ENCODE measurements around the gene IL10RB.

DNA sequence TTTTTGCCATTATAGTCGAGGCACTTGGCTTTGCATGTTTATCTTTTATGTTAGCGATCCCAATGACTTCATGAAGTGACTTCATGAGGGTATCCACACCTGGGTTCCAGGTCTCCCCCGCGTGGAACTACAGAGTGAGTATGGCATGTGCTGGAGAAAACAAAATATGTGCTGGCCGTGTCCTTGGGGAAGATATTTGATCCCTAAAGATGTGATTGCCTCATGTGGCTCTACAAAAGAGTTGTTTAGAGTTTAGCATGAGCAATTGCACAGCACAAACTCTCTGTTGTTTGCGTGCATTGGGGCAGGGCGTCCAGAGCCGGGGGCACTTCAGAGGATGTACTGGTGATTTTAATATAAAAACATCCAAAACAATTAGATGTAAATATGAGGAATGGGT lies 4.8 kb downstream of the IL10RB start:
- TF ChIP-seq, protein P1, sequence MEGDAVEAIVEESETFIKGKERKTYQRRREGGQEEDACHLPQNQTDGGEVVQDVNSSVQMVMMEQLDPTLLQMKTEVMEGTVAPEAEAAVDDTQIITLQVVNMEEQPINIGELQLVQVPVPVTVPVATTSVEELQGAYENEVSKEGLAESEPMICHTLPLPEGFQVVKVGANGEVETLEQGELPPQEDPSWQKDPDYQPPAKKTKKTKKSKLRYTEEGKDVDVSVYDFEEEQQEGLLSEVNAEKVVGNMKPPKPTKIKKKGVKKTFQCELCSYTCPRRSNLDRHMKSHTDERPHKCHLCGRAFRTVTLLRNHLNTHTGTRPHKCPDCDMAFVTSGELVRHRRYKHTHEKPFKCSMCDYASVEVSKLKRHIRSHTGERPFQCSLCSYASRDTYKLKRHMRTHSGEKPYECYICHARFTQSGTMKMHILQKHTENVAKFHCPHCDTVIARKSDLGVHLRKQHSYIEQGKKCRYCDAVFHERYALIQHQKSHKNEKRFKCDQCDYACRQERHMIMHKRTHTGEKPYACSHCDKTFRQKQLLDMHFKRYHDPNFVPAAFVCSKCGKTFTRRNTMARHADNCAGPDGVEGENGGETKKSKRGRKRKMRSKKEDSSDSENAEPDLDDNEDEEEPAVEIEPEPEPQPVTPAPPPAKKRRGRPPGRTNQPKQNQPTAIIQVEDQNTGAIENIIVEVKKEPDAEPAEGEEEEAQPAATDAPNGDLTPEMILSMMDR (conservative IDR thresholded peaks at IDR 0.05): no peak
- TF ChIP-seq ZFX (IDR thresholded peaks at IDR 0.05): no peak
